Measurements from ENCODE around the gene DAO. TPM values are rescaled to one million over a fixed set of nuclear protein-coding genes. Genes with fewer than 3 reads are reported as not detected.

The DAO gene
- polyA plus RNA-seq, 1 of the 3 experiments (the other 2 are of a cell fraction), result not detected

DNA sequence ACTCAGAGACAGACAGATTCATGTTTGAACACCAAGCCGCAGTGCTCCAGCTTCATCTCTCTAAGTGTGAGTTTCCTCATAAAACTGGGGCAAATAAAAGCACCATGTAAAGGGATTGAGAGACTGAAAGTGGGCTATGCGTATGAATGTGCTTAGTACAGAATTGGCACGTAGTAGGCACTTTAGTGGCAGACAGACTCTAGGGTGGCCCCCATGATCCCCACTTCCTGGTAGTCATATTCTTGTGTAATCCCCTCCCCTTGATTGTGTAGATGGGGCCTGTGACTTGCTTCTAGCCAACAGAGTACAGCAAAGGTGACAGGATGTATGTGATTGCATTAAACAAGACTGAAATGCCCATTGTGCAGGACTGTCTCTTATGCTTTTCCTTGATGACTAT, 43.0 kb downstream of the DAO start:
- no peak overlapping the region for H3K9ac ChIP-seq
- H3K4me1 ChIP-seq (ENCODE audit: control insufficient read depth in 1 of 2, insufficient read depth in 2 of 2, low read depth in 1 of 2, low read length in 1 of 2), result no peaks in the 10 kb centered on the region
- H3K27ac ChIP-seq (ENCODE audit: low read depth in 2 of 2, low read length in 1 of 2), result no peak overlapping the region
- H3K4me3 ChIP-seq (ENCODE audit: low read depth in 2 of 2, low read length in 1 of 2), result no peak overlapping the region
- DNase-seq, result no peak
- WGBS (ENCODE audit: low lambda C conversion rate), result 42% methylated on average over 3 of the region's 3 CpGs
- POLR2A ChIA-PET, result no interaction called here
- H3K9me2 ChIP-seq, result no peaks in the 10 kb centered on the region
- H3F3A ChIP-seq (replicated peaks; ENCODE audit: insufficient read depth), result no peaks in the 10 kb centered on the region
- TF ChIP-seq, protein P1, sequence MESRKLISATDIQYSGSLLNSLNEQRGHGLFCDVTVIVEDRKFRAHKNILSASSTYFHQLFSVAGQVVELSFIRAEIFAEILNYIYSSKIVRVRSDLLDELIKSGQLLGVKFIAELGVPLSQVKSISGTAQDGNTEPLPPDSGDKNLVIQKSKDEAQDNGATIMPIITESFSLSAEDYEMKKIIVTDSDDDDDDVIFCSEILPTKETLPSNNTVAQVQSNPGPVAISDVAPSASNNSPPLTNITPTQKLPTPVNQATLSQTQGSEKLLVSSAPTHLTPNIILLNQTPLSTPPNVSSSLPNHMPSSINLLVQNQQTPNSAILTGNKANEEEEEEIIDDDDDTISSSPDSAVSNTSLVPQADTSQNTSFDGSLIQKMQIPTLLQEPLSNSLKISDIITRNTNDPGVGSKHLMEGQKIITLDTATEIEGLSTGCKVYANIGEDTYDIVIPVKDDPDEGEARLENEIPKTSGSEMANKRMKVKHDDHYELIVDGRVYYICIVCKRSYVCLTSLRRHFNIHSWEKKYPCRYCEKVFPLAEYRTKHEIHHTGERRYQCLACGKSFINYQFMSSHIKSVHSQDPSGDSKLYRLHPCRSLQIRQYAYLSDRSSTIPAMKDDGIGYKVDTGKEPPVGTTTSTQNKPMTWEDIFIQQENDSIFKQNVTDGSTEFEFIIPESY (IDR thresholded peaks at IDR 0.05; ENCODE audit: borderline replicate concordance, low read depth), result no peak
- no peak for TF ChIP-seq NFIC (IDR thresholded peaks at IDR 0.05; ENCODE audit: borderline replicate concordance)
- no peak for TF ChIP-seq FOSL2 (IDR thresholded peaks at IDR 0.05; ENCODE audit: borderline replicate concordance, low read depth)
- TF ChIP-seq TEAD4 (IDR thresholded peaks at IDR 0.05; ENCODE audit: borderline replicate concordance, insufficient read depth), result no peak
- TF ChIP-seq, protein P2, sequence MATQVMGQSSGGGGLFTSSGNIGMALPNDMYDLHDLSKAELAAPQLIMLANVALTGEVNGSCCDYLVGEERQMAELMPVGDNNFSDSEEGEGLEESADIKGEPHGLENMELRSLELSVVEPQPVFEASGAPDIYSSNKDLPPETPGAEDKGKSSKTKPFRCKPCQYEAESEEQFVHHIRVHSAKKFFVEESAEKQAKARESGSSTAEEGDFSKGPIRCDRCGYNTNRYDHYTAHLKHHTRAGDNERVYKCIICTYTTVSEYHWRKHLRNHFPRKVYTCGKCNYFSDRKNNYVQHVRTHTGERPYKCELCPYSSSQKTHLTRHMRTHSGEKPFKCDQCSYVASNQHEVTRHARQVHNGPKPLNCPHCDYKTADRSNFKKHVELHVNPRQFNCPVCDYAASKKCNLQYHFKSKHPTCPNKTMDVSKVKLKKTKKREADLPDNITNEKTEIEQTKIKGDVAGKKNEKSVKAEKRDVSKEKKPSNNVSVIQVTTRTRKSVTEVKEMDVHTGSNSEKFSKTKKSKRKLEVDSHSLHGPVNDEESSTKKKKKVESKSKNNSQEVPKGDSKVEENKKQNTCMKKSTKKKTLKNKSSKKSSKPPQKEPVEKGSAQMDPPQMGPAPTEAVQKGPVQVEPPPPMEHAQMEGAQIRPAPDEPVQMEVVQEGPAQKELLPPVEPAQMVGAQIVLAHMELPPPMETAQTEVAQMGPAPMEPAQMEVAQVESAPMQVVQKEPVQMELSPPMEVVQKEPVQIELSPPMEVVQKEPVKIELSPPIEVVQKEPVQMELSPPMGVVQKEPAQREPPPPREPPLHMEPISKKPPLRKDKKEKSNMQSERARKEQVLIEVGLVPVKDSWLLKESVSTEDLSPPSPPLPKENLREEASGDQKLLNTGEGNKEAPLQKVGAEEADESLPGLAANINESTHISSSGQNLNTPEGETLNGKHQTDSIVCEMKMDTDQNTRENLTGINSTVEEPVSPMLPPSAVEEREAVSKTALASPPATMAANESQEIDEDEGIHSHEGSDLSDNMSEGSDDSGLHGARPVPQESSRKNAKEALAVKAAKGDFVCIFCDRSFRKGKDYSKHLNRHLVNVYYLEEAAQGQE (IDR thresholded peaks at IDR 0.05; ENCODE audit: low read depth, low read length), result no peak
- no peak for TF ChIP-seq MEF2A (IDR thresholded peaks at IDR 0.05; ENCODE audit: borderline replicate concordance, low read depth)
- TF ChIP-seq FOXM1 (IDR thresholded peaks at IDR 0.05; ENCODE audit: low read depth), result no peak
- no peak for TF ChIP-seq GATA2 (CRISPR knock-in tag; IDR thresholded peaks at IDR 0.05)
- TF ChIP-seq TAF1 (IDR thresholded peaks at IDR 0.05; ENCODE audit: borderline replicate concordance, low read depth, low read length), result no peak
- TF ChIP-seq EZH2phosphoT487 (IDR thresholded peaks at IDR 0.05; ENCODE audit: borderline replicate concordance, low read depth), result no peak
- no peak for TF ChIP-seq RCOR1 (IDR thresholded peaks at IDR 0.05; ENCODE audit: low read length)
- TF ChIP-seq RAD21 (IDR thresholded peaks at IDR 0.05; ENCODE audit: low read length), result no peak
- TF ChIP-seq, protein P3, sequence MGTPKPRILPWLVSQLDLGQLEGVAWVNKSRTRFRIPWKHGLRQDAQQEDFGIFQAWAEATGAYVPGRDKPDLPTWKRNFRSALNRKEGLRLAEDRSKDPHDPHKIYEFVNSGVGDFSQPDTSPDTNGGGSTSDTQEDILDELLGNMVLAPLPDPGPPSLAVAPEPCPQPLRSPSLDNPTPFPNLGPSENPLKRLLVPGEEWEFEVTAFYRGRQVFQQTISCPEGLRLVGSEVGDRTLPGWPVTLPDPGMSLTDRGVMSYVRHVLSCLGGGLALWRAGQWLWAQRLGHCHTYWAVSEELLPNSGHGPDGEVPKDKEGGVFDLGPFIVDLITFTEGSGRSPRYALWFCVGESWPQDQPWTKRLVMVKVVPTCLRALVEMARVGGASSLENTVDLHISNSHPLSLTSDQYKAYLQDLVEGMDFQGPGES (IDR thresholded peaks at IDR 0.05; ENCODE audit: low read depth, low read length), result no peak
- TF ChIP-seq, protein P4, sequence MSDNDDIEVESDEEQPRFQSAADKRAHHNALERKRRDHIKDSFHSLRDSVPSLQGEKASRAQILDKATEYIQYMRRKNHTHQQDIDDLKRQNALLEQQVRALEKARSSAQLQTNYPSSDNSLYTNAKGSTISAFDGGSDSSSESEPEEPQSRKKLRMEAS (IDR thresholded peaks at IDR 0.05; ENCODE audit: low read depth), result no peak
- no peak for TF ChIP-seq SIN3A (IDR thresholded peaks at IDR 0.05; ENCODE audit: borderline replicate concordance, low read depth, low read length)
- TF ChIP-seq NRF1 (IDR thresholded peaks at IDR 0.05; ENCODE audit: low read depth, low read length), result no peak
- no peak for TF ChIP-seq POLR2AphosphoS5 (IDR thresholded peaks at IDR 0.05; ENCODE audit: low read depth, low read length)
- TF ChIP-seq CHD2 (IDR thresholded peaks at IDR 0.05; ENCODE audit: low read length, partially characterized antibody), result no peak
- TF ChIP-seq, protein P5, sequence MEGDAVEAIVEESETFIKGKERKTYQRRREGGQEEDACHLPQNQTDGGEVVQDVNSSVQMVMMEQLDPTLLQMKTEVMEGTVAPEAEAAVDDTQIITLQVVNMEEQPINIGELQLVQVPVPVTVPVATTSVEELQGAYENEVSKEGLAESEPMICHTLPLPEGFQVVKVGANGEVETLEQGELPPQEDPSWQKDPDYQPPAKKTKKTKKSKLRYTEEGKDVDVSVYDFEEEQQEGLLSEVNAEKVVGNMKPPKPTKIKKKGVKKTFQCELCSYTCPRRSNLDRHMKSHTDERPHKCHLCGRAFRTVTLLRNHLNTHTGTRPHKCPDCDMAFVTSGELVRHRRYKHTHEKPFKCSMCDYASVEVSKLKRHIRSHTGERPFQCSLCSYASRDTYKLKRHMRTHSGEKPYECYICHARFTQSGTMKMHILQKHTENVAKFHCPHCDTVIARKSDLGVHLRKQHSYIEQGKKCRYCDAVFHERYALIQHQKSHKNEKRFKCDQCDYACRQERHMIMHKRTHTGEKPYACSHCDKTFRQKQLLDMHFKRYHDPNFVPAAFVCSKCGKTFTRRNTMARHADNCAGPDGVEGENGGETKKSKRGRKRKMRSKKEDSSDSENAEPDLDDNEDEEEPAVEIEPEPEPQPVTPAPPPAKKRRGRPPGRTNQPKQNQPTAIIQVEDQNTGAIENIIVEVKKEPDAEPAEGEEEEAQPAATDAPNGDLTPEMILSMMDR (IDR thresholded peaks at IDR 0.05), result no peak
- TF ChIP-seq RFX5 (IDR thresholded peaks at IDR 0.05; ENCODE audit: low read length), result no peak
- H3K27me3 ChIP-seq (ENCODE audit: insufficient read depth), result no peaks in the 10 kb centered on the region
- no peaks in the 10 kb centered on the region for H3K36me3 ChIP-seq (replicated peaks in 1 of 2; ENCODE audit: control insufficient read depth in 1 of 2, insufficient read depth in 2 of 2, low read length in 1 of 2)
- H3K9me3 ChIP-seq, result no peaks in the 10 kb centered on the region
- H3K4me2 ChIP-seq, result no peak overlapping the region
- no peaks in the 10 kb centered on the region for H3K79me2 ChIP-seq (ENCODE audit: insufficient read depth)
- no peak overlapping the region for H2AFZ ChIP-seq (ENCODE audit: low read depth)
- no peaks in the 10 kb centered on the region for H4K20me1 ChIP-seq (ENCODE audit: insufficient read depth)
- CTCF ChIA-PET, result interaction anchor here (0.7 kb wide), 1 partner anchor 28 kb away, joined by 3 read pairs; no protein-coding TSS in a partner anchor
